ENCODE results near the gene ZSWIM4. TPM values are rescaled to one million over a fixed set of nuclear protein-coding genes. Genes with fewer than 3 reads are reported as not detected.

Gene ZSWIM4
- total and polyA plus RNA-seq, 10 of the 15 experiments (the other 5 are each of a cell fraction or from before 2014, with no cell fraction given) = 0.73 to 11.1 (median 1.8) TPM; not detected in 2

- in situ Hi-C loops (cut with MboI) (no loop called here), intact Hi-C loops (cut with micrococcal nuclease; ENCODE audit: unreplicated experiment) (no loop called here)
- DNase-seq (ENCODE audit: low read depth, low spot score) (no peak), ATAC-seq (no peak), FAIRE-seq (no peak)
- Histone ChIP-seq H3K9ac (ENCODE audit: control insufficient read depth, insufficient read depth, low read length) (no peak overlapping the region), H3K36me3 (ENCODE audit: control insufficient read depth in 2 of 2, insufficient read depth in 2 of 2, low read length in 1 of 2) (0 out of 4 replicates have a peak, but pooled peaks cover 0 to 3% of the 10 kb centered on the region in 2 experiments), H3K4me3 (no peak overlapping the region), H4K20me1 (ENCODE audit: control insufficient read depth, insufficient read depth) (no peaks in the 10 kb centered on the region), H3K79me2 (ENCODE audit: control insufficient read depth, insufficient read depth, low read length) (no peaks in the 10 kb centered on the region), H3K4me1 (ENCODE audit: control insufficient read depth, insufficient read depth, low read length) (no peaks in the 10 kb centered on the region), H3K27ac (ENCODE audit: control insufficient read depth, insufficient read depth) (no peak overlapping the region), H3K4me2 (ENCODE audit: control insufficient read depth, insufficient read depth) (no peak overlapping the region), H3K9me3 (replicated peaks; ENCODE audit: control insufficient read depth, insufficient read depth, low read length) (no peaks in the 10 kb centered on the region), H2AFZ (ENCODE audit: control insufficient read depth, low read depth, low read length) (no peak overlapping the region), H3K27me3 (replicated peaks in 1 of 2; ENCODE audit: control insufficient read depth in 2 of 2, insufficient read depth in 2 of 2, low read length in 1 of 2) (no peaks in the 10 kb centered on the region)
- WGBS (ENCODE audit: insufficient coverage, insufficient replicate concordance, low lambda C conversion rate, missing lambda C conversion rate) = 84% methylated on average over 21 of the region's 21 CpGs
- SMC1A ChIA-PET (ENCODE audit: uncharacterized antibody, unreplicated experiment) = interaction anchor here (1.3 kb wide), 1 partner anchor 19 kb away, joined by 3 read pairs; the partner anchor contains the start of gene ZSWIM4
- RAD21 ChIA-PET (ENCODE audit: unreplicated experiment) = no interaction called here
- CTCF ChIA-PET = interaction anchor here (0.7 kb wide), 1 partner anchor 144 kb away, joined by 3 read pairs; no protein-coding TSS in a partner anchor
- no TSS peak for BruUV-seq (replicated peaks)
- TF ChIP-seq SMC3 (IDR thresholded peaks at IDR 0.05; ENCODE audit: borderline replicate concordance, low read length) (no peak), NRF1 (conservative IDR thresholded peaks at IDR 0.05; ENCODE audit: low read depth, low read length) (no peak), MAX (IDR thresholded peaks at IDR 0.05; ENCODE audit: low read depth, low read length) (no peak), CBX3 (IDR thresholded peaks at IDR 0.05; ENCODE audit: borderline replicate concordance, low read depth) (no peak), SREBF1 (IDR thresholded peaks at IDR 0.05; ENCODE audit: low read length) (no peak), PBX3 (IDR thresholded peaks at IDR 0.05; ENCODE audit: insufficient replicate concordance, low read depth, low read length) (no peak), CHD4 (IDR thresholded peaks at IDR 0.05) (no peak), KAT2A (conservative IDR thresholded peaks at IDR 0.05; ENCODE audit: control insufficient read depth, low read depth, low read length) (no peak), MLLT1 (IDR thresholded peaks at IDR 0.05) (no peak), POLR2A (IDR thresholded peaks at IDR 0.05; ENCODE audit: low read depth, low read length) (no peak), IRF4 (IDR thresholded peaks at IDR 0.05; ENCODE audit: low read depth, low read length) (no peak), ZNF384 (IDR thresholded peaks at IDR 0.05; ENCODE audit: borderline replicate concordance, low read depth, low read length) (no peak), E2F8 (IDR thresholded peaks at IDR 0.05; ENCODE audit: low read depth, partially characterized antibody) (no peak), FOXK2 (IDR thresholded peaks at IDR 0.05) (no peak), NR2C1 (IDR thresholded peaks at IDR 0.05) (no peak)
- TF ChIP-seq, protein P1, sequence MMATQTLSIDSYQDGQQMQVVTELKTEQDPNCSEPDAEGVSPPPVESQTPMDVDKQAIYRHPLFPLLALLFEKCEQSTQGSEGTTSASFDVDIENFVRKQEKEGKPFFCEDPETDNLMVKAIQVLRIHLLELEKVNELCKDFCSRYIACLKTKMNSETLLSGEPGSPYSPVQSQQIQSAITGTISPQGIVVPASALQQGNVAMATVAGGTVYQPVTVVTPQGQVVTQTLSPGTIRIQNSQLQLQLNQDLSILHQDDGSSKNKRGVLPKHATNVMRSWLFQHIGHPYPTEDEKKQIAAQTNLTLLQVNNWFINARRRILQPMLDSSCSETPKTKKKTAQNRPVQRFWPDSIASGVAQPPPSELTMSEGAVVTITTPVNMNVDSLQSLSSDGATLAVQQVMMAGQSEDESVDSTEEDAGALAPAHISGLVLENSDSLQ (IDR thresholded peaks at IDR 0.05) = no peak
- POLR2A ChIA-PET = no interaction called here
Measured at GRCh38 chr19:13814550-13814949, 19.3 kb downstream of the ZSWIM4 start.

Measured in GM12878 (cell line).